K562 (cell line): ENCODE measurements around the gene TRIP6. TPM values are rescaled to one million over a fixed set of nuclear protein-coding genes. Genes with fewer than 3 reads are reported as not detected.

Source experiments
- E2F1 ChIP-seq: sonication (generic); formaldehyde crosslinking; IDR thresholded peaks from 2 replicates; pipeline ENCODE4 v1.8.1; 2023; ENCODE audit warnings: mild to moderate bottlenecking, missing genetic modification reagents, moderate library complexity
- E2F6 ChIP-seq, 2 experiments: IDR thresholded peaks; 2 replicates each; pipeline ENCODE4 v1.6.1; 2011; ENCODE audit warnings: borderline replicate concordance in 1 of 2, control low read depth in 1 of 2, low read depth in 1 of 2, low read length in 1 of 2, mild to moderate bottlenecking in 1 of 2, mixed read lengths in 1 of 2, moderate library complexity in 1 of 2; ENCODE audit not compliant: insufficient read depth in 1 of 2, insufficient read length in 1 of 2, poor library complexity in 1 of 2, severe bottlenecking in 1 of 2; ENCODE audit errors: extremely low read depth in 1 of 2
- GABPB1 ChIP-seq: sonication (generic); formaldehyde crosslinking; IDR thresholded peaks from 2 replicates; pipeline ENCODE4 v1.8.0; 2022; ENCODE audit warnings: mild to moderate bottlenecking, missing genetic modification reagents
- HCFC1 ChIP-seq: IDR thresholded peaks from 2 replicates; pipeline ENCODE4 v1.6.1; 2012; ENCODE audit warnings: low read depth, low read length, improper control_type of control experiment
- HDAC8 ChIP-seq: fragments of 450-650 bp; IDR thresholded peaks from 2 replicates; pipeline ENCODE4 v1.6.1; 2016; ENCODE audit warnings: mild to moderate bottlenecking, missing genetic modification characterization, moderate library complexity, missing compliant biosample characterization
- KLF13 ChIP-seq: fragments of 450-650 bp; IDR thresholded peaks from 2 replicates; pipeline ENCODE4 v1.6.1; 2016; ENCODE audit warnings: missing genetic modification characterization, low read depth, mild to moderate bottlenecking, missing compliant biosample characterization, moderate library complexity, borderline replicate concordance
- KLF6 ChIP-seq: fragments of 250-450 bp; sonication (Bioruptor Pico); IDR thresholded peaks from 2 replicates; pipeline ENCODE4 v1.4.0; 2020; ENCODE audit warnings: mild to moderate bottlenecking, moderate library complexity, borderline replicate concordance
- MAZ ChIP-seq, 2 experiments: fragments of 450-650 bp in 1 of 2; sonication (generic) in 1 of 2; formaldehyde crosslinking; IDR thresholded peaks in 1 of 2; conservative IDR thresholded peaks in 1 of 2; 2 replicates each; pipeline versions ENCODE4 v1.4.0 to v1.5.0; 2020; ENCODE audit warnings: mild to moderate bottlenecking in 1 of 2, missing genetic modification reagents in 1 of 2
- MED1 ChIP-seq: sonication (generic); formaldehyde crosslinking; IDR thresholded peaks from 2 replicates; pipeline ENCODE4 v1.8.1; 2023; ENCODE audit warnings: missing genetic modification reagents, borderline replicate concordance
- PCBP1 ChIP-seq: fragments of 200-400 bp; formaldehyde crosslinking; IDR thresholded peaks from 2 replicates; pipeline ENCODE4 v1.6.1; 2018; ENCODE audit warnings: mild to moderate bottlenecking, low read depth, low read length; ENCODE audit not compliant: poor library complexity, severe bottlenecking
- RBBP5 ChIP-seq: fragments of 200-600 bp; sonication (generic); IDR thresholded peaks from 2 replicates; pipeline ENCODE4 v1.6.1; 2012; ENCODE audit warnings: borderline replicate concordance, mild to moderate bottlenecking, low read length, control low read depth, inconsistent platforms; ENCODE audit not compliant: insufficient read depth, poor library complexity, severe bottlenecking
- SAP30 ChIP-seq: fragments of 200-600 bp; sonication (generic); IDR thresholded peaks from 2 replicates; pipeline ENCODE4 v1.6.1; 2012; ENCODE audit warnings: borderline replicate concordance, low read depth, mild to moderate bottlenecking, moderate library complexity, low read length, control low read depth, inconsistent platforms; ENCODE audit not compliant: insufficient read depth, poor library complexity, severe bottlenecking
- SIN3B ChIP-seq: fragments of 450-650 bp; IDR thresholded peaks from 2 replicates; pipeline ENCODE4 v1.6.1; 2017; ENCODE audit warnings: low read depth, mild to moderate bottlenecking, moderate library complexity
- SREBF1 ChIP-seq: fragments of 150-350 bp; IDR thresholded peaks from 2 replicates; pipeline ENCODE4 v1.6.1; 2014; ENCODE audit warnings: antibody characterized with exemption, low read depth, low read length, borderline replicate concordance
- STAT5B ChIP-seq: fragments of 250-450 bp; sonication (Bioruptor Pico); IDR thresholded peaks from 2 replicates; pipeline ENCODE4 v1.8.0; 2021; ENCODE audit warnings: mild to moderate bottlenecking, inconsistent platforms
- TBL1XR1 ChIP-seq, 2 experiments: IDR thresholded peaks; 2 replicates each; pipeline ENCODE4 v1.6.1; 2012; ENCODE audit warnings: improper control_type of control experiment in 2 of 2, low read length in 2 of 2, mild to moderate bottlenecking in 1 of 2
- TCF3 ChIP-seq: sonication (generic); formaldehyde crosslinking; IDR thresholded peaks from 2 replicates; pipeline ENCODE4 v1.4.0; 2020; ENCODE audit warnings: mild to moderate bottlenecking, missing genetic modification reagents
- THAP7 ChIP-seq: fragments of 250-450 bp; sonication (Bioruptor Pico); IDR thresholded peaks from 2 replicates; pipeline ENCODE4 v1.5.0; 2021
- ZBED1 ChIP-seq: IDR thresholded peaks from 2 replicates; pipeline ENCODE4 v1.6.1; 2014
- ZBTB8A ChIP-seq: fragments of 450-650 bp; IDR thresholded peaks from 2 replicates; pipeline ENCODE4 v1.6.1; 2018; ENCODE audit warnings: mild to moderate bottlenecking, moderate library complexity; ENCODE audit not compliant: partially characterized antibody
- ZC3H4 ChIP-seq: sonication (generic); formaldehyde crosslinking; IDR thresholded peaks from 2 replicates; pipeline ENCODE4 v1.9.0; 2021; ENCODE audit warnings: missing genetic modification reagents, borderline replicate concordance
- ZNF511 ChIP-seq: sonication (generic); formaldehyde crosslinking; IDR thresholded peaks from 2 replicates; pipeline ENCODE4 v1.8.0; 2022; ENCODE audit warnings: mild to moderate bottlenecking, missing genetic modification reagents
- ZNF77 ChIP-seq: fragments of 250-450 bp; sonication (Bioruptor Pico); IDR thresholded peaks from 2 replicates; pipeline ENCODE4 v1.5.0; 2020
- polyA plus RNA-seq, 8 experiments: library from polyadenylated mRNA; depleted of rRNA in 4 of 8; stranded (reverse) in 5 of 8; unstranded in 3 of 8; fragments of >200 nt; fragmentation: Nextera tagmentation in 2 of 8; fragmentation: Illumina TruSeq in 1 of 8; extraction: Ambion mirVana in 2 of 8; extraction: Trizol in 1 of 8; gene quantifications; 2 replicates each; pipeline versions ENCODE4 v1.2.1 to v1.2.3, GENCODE V29; 2011 to 2014; ENCODE audit warnings: inconsistent platforms in 1 of 8, missing spikeins in 1 of 8
- total RNA-seq, 7 experiments: library from RNA; depleted of rRNA in 6 of 7; stranded (reverse); fragments of >200 nt in 6 of 7; fragmentation: Illumina TruSeq in 2 of 7; extraction: Trizol in 2 of 7; gene quantifications; 2 replicates each; pipeline versions ENCODE4 v1.2.1 to v1.2.3, GENCODE V29; 2011 to 2021; ENCODE audit warnings: low replicate concordance in 1 of 7

Gene TRIP6
- total and polyA plus RNA-seq, 9 of the 15 experiments (the other 6 are each of a cell fraction or from before 2014, with no cell fraction given): 5.9 to 141 (median 54.0) TPM

- TF ChIP-seq HCFC1: peak; percentile 41; the same call in 1 of the 2 replicates
- 0 out of 2 replicates have a peak, but pooled peaks have one; percentile 25 for TF ChIP-seq TCF3 (CRISPR knock-in tag)
- no peak for TF ChIP-seq SREBF1
- TF ChIP-seq GABPB1 (CRISPR knock-in tag): peak; percentile 77
- TF ChIP-seq KLF6 (CRISPR knock-in tag): peak; percentile 49; the same call in 1 of the 2 replicates
- TF ChIP-seq STAT5B (CRISPR knock-in tag): no peak
- peak; percentile 95 for TF ChIP-seq E2F1 (CRISPR knock-in tag)
- TF ChIP-seq HDAC8: peak; percentile 86
- 0 out of 2 replicates have a peak, but pooled peaks have one; percentile 68 for TF ChIP-seq ZC3H4 (CRISPR knock-in tag)
- 0 out of 2 replicates have a peak, but pooled peaks have one; percentile 48 for TF ChIP-seq ZNF77 (CRISPR knock-in tag)
- 0 out of 2 replicates have a peak, but pooled peaks have one; percentile 4 for TF ChIP-seq THAP7
- peak; percentile 96 for TF ChIP-seq PCBP1
- peak; percentile 43; the same call in 1 of the 2 replicates for TF ChIP-seq ZNF511 (CRISPR knock-in tag)
- peak; percentile 48 to 67; a peak in 2 of 4 replicates for TF ChIP-seq MAZ (CRISPR knock-in tag; conservative IDR thresholded peaks at IDR 0.05 in 1 of 2, IDR thresholded peaks at IDR 0.05 in 1 of 2)
- peak; percentile 15; the same call in 1 of the 2 replicates for TF ChIP-seq ZBED1
- TF ChIP-seq KLF13 (tag): peak; percentile 81; the same call in 1 of the 2 replicates
- TF ChIP-seq ZBTB8A: no peak
- peak; percentile 93 to 94 for TF ChIP-seq E2F6 (IDR thresholded peaks at IDR 0.05; ENCODE audit: borderline replicate concordance in 1 of 2, extremely low read depth in 1 of 2, insufficient read depth in 1 of 2, insufficient read length in 1 of 2, low read depth in 1 of 2, low read length in 1 of 2, poor library complexity in 1 of 2, severe bottlenecking in 1 of 2)
- peak; percentile 96 for TF ChIP-seq SAP30
- TF ChIP-seq TBL1XR1 (IDR thresholded peaks at IDR 0.05; ENCODE audit: low read length in 2 of 2): peak in 1 of 2 experiments; percentile 63; a peak in 1 of 4 replicates
- peak; percentile 46 for TF ChIP-seq SIN3B
- TF ChIP-seq MED1 (CRISPR knock-in tag): 0 out of 2 replicates have a peak, but pooled peaks have one; percentile 45
- peak; percentile 85 for TF ChIP-seq RBBP5
These were observed 22.0 kb downstream of the TRIP6 start, which contains the start of gene UFSP1 (continued) for GRCh38 chr7:100888988-100889750.
